ENCODE measurements around the gene MDP1. TPM values are rescaled to one million over a fixed set of nuclear protein-coding genes. Genes with fewer than 3 reads are reported as not detected.

The MDP1 gene
- total RNA-seq, 4 donors from 2014 or later, result 13.1 to 55.9 (median 25.4) TPM

- peak overlapping the region; percentile 94 to 100 (median 98) for H3K27ac ChIP-seq
- no peak for DNase-seq
- H3K9me3 ChIP-seq, result no peaks in the 10 kb centered on the region
- H3K4me3 ChIP-seq (replicated peaks in 1 of 3), result peak overlapping the region in 2 of 3 donors; percentile 94 to 100
- TF ChIP-seq CTCF (IDR thresholded peaks at IDR 0.05), result no peak
- TF ChIP-seq POLR2A (IDR thresholded peaks at IDR 0.05), result no peak
- H3K27me3 ChIP-seq, result no peaks in the 10 kb centered on the region
- WGBS, 2 donors, result 40 to 62% methylated on average over 7 of the region's 8 CpGs
- H3K36me3 ChIP-seq, result peaks cover 11 to 17% of the 10 kb centered on the region in 2 donors
- intact Hi-C loops (cut with DNase I), result no loop called here
- H3K4me1 ChIP-seq, result peaks cover 17 to 31% of the 10 kb centered on the region in 2 donors
Measured at GRCh38 chr14:24194873-24195185, 21.0 kb downstream of the MDP1 start.

DNA sequence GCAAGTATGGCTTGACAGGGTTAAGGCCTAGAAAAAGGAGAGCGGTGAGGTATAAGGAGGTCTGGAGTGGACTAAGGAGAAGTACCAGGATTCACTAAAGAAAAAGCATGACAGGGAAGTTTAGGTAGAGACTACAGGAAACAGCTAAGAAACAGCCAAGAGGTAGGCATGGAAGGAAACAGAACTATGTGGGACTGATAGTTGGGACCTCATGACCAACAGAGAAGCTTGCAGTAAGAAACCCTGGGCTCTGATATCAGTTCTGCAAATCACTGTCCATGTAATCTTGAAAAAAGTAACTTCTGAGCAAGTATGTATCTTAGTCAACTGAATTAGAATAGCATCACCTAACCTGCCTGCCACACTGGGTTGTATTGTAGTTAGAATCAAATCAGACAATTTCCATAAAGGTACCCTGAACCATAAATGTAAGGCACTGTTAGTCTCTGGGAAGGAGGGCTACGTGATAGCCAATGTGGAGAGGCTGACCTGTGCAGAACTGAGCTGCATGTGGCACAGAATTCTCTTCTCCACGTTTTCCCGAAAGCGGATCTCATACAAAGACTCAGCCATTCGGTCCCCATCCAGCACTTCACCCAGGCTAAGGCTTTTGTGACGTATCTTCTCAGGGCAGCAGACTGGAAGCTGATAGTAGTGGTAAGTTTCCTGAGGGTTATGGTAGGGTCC is 21.5 kb downstream of the MDP1 start:
- intact Hi-C loops (cut with DNase I), result no loop called here
- Histone ChIP-seq H3K36me3 (peaks cover 11 to 17% of the 10 kb centered on the region in 2 donors), H3K27ac (peak overlapping the region in 2 of 3 donors; percentile 94 to 98), H3K4me3 (replicated peaks in 1 of 3) (peak overlapping the region in 2 of 3 donors; percentile 94 to 100), H3K27me3 (no peaks in the 10 kb centered on the region), H3K9me3 (no peaks in the 10 kb centered on the region), H3K4me1 (peaks cover 17 to 31% of the 10 kb centered on the region in 2 donors)
- no peak for DNase-seq
- no peak for TF ChIP-seq CTCF (IDR thresholded peaks at IDR 0.05)
- no peak for TF ChIP-seq POLR2A (IDR thresholded peaks at IDR 0.05)
- 83 to 87% methylated on average over 7 of the region's 7 CpGs for WGBS, 2 donors

DNA sequence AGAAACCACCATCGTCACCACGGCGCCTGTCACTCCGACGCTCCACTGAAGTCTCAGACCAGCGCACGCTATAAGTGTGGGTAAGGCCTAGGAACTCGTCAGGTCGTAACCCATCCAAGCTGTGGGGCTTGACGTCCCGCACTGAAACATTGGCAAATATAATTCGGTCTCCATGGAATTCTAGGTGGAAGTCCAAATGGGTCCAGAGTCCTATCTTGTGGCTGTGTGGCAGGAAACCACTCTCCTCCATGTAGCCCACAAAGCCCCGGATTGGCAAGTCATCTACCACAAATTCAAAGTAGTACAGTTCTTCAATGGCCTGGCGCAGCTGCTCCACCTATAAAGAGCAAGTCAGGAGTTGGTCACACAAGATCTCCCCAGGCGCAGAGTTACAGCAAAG is 22.9 kb downstream of the MDP1 start:
- no peak overlapping the region for H3K4me3 ChIP-seq (replicated peaks in 1 of 3)
- WGBS, 2 donors, result 92 to 95% methylated on average over 15 of the region's 15 CpGs
- H3K9me3 ChIP-seq, result no peaks in the 10 kb centered on the region
- peaks cover 11 to 17% of the 10 kb centered on the region in 2 donors for H3K36me3 ChIP-seq
- no peak overlapping the region for H3K27ac ChIP-seq
- H3K27me3 ChIP-seq, result no peaks in the 10 kb centered on the region
- H3K4me1 ChIP-seq, result peaks cover 19 to 31% of the 10 kb centered on the region in 2 donors
- intact Hi-C loops (cut with DNase I), result no loop called here
- TF ChIP-seq CTCF (IDR thresholded peaks at IDR 0.05) (no peak), POLR2A (IDR thresholded peaks at IDR 0.05) (no peak)
- no peak for DNase-seq

- WGBS, 2 donors, result 89 to 94% methylated on average over 10 of the region's 10 CpGs
- DNase-seq, result no peak
- H3K27me3 ChIP-seq, result no peaks in the 10 kb centered on the region
- no peak overlapping the region for H3K27ac ChIP-seq
- no peaks in the 10 kb centered on the region for H3K9me3 ChIP-seq
- H3K4me1 ChIP-seq, result peaks cover 19 to 25% of the 10 kb centered on the region in 2 donors
- peaks cover 22 to 26% of the 10 kb centered on the region in 2 donors for H3K36me3 ChIP-seq
- intact Hi-C loops (cut with DNase I), result no loop called here
- no peak overlapping the region for H3K4me3 ChIP-seq (replicated peaks in 1 of 3)
- TF ChIP-seq CTCF (IDR thresholded peaks at IDR 0.05), result no peak
- no peak for TF ChIP-seq POLR2A (IDR thresholded peaks at IDR 0.05)
Measured at GRCh38 chr14:24190416-24190815, 25.4 kb downstream of the MDP1 start.

DNA sequence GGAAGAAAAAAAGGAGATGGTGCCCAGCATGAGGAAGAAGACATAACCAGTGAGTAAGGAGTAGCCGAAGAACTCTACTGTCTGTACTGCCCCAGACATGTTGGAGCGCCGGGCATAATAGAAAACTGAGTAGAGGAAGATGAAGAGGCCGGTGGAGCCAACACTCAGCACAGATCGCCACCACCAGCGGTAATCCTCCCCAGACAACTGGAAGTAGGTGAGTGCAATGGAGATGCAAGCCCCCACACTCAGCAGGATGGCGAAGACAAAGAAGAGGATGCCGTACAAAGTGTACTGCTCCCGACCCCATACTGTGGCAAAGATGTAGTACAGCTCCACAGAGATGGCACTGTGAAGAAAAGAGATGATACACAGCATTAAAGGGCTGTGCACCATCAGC is 26.4 kb downstream of the MDP1 start:
- H3K27ac ChIP-seq, result peak overlapping the region in 1 of 3 donors; percentile 1
- 87 to 92% methylated on average over 9 of the region's 9 CpGs for WGBS, 2 donors
- H3K36me3 ChIP-seq, result peaks cover 30 to 31% of the 10 kb centered on the region in 2 donors
- no peaks in the 10 kb centered on the region for H3K9me3 ChIP-seq
- no peak overlapping the region for H3K4me3 ChIP-seq (replicated peaks in 1 of 3)
- H3K4me1 ChIP-seq, result peaks cover 13 to 20% of the 10 kb centered on the region in 2 donors
- no peak for DNase-seq
- H3K27me3 ChIP-seq, result no peaks in the 10 kb centered on the region
- TF ChIP-seq CTCF (IDR thresholded peaks at IDR 0.05) (no peak), POLR2A (IDR thresholded peaks at IDR 0.05) (no peak)
- intact Hi-C loops (cut with DNase I), result no loop called here

Measured in thyroid gland (tissue), 4 donors.